Measurements from ENCODE around the gene RARG. TPM values are rescaled to one million over a fixed set of nuclear protein-coding genes. Genes with fewer than 3 reads are reported as not detected.

Gene RARG
- total and polyA plus RNA-seq, 12 donors: 3.8 to 36.4 (median 24.8) TPM

GRCh38 chr12:53235742-53236442, 3.9 kb upstream of the RARG start:
- Histone ChIP-seq H3K9me3 (replicated peaks in 1 of 3) (no peaks in the 10 kb centered on the region), H3K36me3 (replicated peaks in 1 of 2) (no peaks in the 10 kb centered on the region), H3K4me3 (no peak overlapping the region), H3K27me3 (no peaks in the 10 kb centered on the region), H3K4me1 (replicated peaks in 1 of 2) (peaks cover 14 to 19% of the 10 kb centered on the region in 2 donors), H3K27ac (no peak overlapping the region)
- 86 to 89% (median 87%) methylated on average over 6 to 9 of the region's 9 CpGs for WGBS, 4 donors
- DNase-seq: no peak
- no peak for TF ChIP-seq POLR2A (IDR thresholded peaks at IDR 0.05)
- TF ChIP-seq CTCF (IDR thresholded peaks at IDR 0.05): no peak
- intact Hi-C loops (cut with DNase I): no loop called here

GRCh38 chr12:53235164-53235563, 3.2 kb upstream of the RARG start:
- WGBS, 4 donors: 60 to 77% (median 65%) methylated on average over 3 of the region's 3 CpGs
- H3K4me1 ChIP-seq (replicated peaks in 1 of 2): peaks cover 14 to 20% of the 10 kb centered on the region in 2 donors

GRCh38 chr12:53234271-53234914, 2.4 kb upstream of the RARG start:
- Histone ChIP-seq H3K27ac (no peak overlapping the region), H3K9me3 (replicated peaks in 1 of 3) (no peaks in the 10 kb centered on the region), H3K27me3 (no peaks in the 10 kb centered on the region), H3K4me1 (replicated peaks in 1 of 2) (peaks cover 14 to 20% of the 10 kb centered on the region in 2 donors), H3K4me3 (no peak overlapping the region), H3K36me3 (replicated peaks in 1 of 2) (no peaks in the 10 kb centered on the region)
- no peak for TF ChIP-seq CTCF (IDR thresholded peaks at IDR 0.05)
- no peak for TF ChIP-seq POLR2A (IDR thresholded peaks at IDR 0.05)
- 16 to 30% (median 20%) methylated on average over 11 to 12 of the region's 12 CpGs for WGBS, 4 donors
- no peak for DNase-seq
- intact Hi-C loops (cut with DNase I): no loop called here

More at GRCh38 chr12:53235164-53235563, 3.2 kb upstream of the RARG start:
- no peaks in the 10 kb centered on the region for H3K36me3 ChIP-seq (replicated peaks in 1 of 2)
- DNase-seq: no peak
- H3K27ac ChIP-seq: no peak overlapping the region
- no peaks in the 10 kb centered on the region for H3K27me3 ChIP-seq
- H3K9me3 ChIP-seq (replicated peaks in 1 of 3): no peaks in the 10 kb centered on the region
- TF ChIP-seq CTCF (IDR thresholded peaks at IDR 0.05) (no peak), POLR2A (IDR thresholded peaks at IDR 0.05) (no peak)
- intact Hi-C loops (cut with DNase I): no loop called here
- H3K4me3 ChIP-seq: no peak overlapping the region

GRCh38 chr12:53233671-53234121, 1.7 kb upstream of the RARG start:
- WGBS, 4 donors: 41 to 74% (median 70%) methylated on average over 3 to 7 of the region's 7 CpGs
- H3K36me3 ChIP-seq (replicated peaks in 1 of 2): no peaks in the 10 kb centered on the region
- H3K4me1 ChIP-seq (replicated peaks in 1 of 2): peaks cover 14 to 20% of the 10 kb centered on the region in 2 donors
- TF ChIP-seq CTCF (IDR thresholded peaks at IDR 0.05): no peak
- TF ChIP-seq POLR2A (IDR thresholded peaks at IDR 0.05): no peak
- H3K4me3 ChIP-seq: no peak overlapping the region
- no peaks in the 10 kb centered on the region for H3K9me3 ChIP-seq (replicated peaks in 1 of 3)
- intact Hi-C loops (cut with DNase I): no loop called here
- no peaks in the 10 kb centered on the region for H3K27me3 ChIP-seq
- no peak for DNase-seq
- peak overlapping the region in 1 of 5 donors; percentile 81 for H3K27ac ChIP-seq

All from adrenal gland (tissue), 12 donors.